HEK293 (cell line): ENCODE results near the gene BCAS3.

Source experiments
- HOXA7 ChIP-seq: sonication (generic); formaldehyde crosslinking; IDR thresholded peaks from 2 replicates; pipeline ENCODE4 v1.8.1; 2022; ENCODE audit warnings: missing genetic modification reagents, borderline replicate concordance
- KLF9 ChIP-seq: fragments of 450-650 bp; formaldehyde crosslinking; IDR thresholded peaks from 2 replicates; pipeline ENCODE4 v1.5.1; 2016; ENCODE audit warnings: missing biosample characterization, missing genetic modification characterization, low read depth
- RBAK ChIP-seq: fragments of 450-650 bp; formaldehyde crosslinking; IDR thresholded peaks from 2 replicates; pipeline ENCODE4 v1.5.1; 2016; ENCODE audit warnings: missing biosample characterization, missing genetic modification characterization
- REPIN1 ChIP-seq: fragments of 450-650 bp; formaldehyde crosslinking; IDR thresholded peaks from 2 replicates; pipeline ENCODE4 v1.5.1; 2017; ENCODE audit warnings: missing biosample characterization, missing genetic modification characterization, low read depth
- ZBTB48 ChIP-seq: fragments of 450-650 bp; formaldehyde crosslinking; IDR thresholded peaks from 2 replicates; pipeline ENCODE4 v1.5.1; 2016; ENCODE audit warnings: missing biosample characterization, missing genetic modification characterization
- ZEB2 ChIP-seq: fragments of 450-650 bp; formaldehyde crosslinking; IDR thresholded peaks from 2 replicates; pipeline ENCODE4 v1.5.1; 2016; ENCODE audit warnings: missing biosample characterization, missing genetic modification characterization
- ZNF16 ChIP-seq: fragments of 450-650 bp; formaldehyde crosslinking; IDR thresholded peaks from 2 replicates; pipeline ENCODE4 v1.5.1; 2016; ENCODE audit warnings: low read depth, missing biosample characterization, missing genetic modification characterization
- ZNF23 ChIP-seq: fragments of 450-650 bp; formaldehyde crosslinking; IDR thresholded peaks from 2 replicates; pipeline ENCODE4 v1.5.1; 2016; ENCODE audit warnings: missing biosample characterization, missing genetic modification characterization, borderline replicate concordance
- ZNF266 ChIP-seq: fragments of 450-650 bp; formaldehyde crosslinking; IDR thresholded peaks from 2 replicates; pipeline ENCODE4 v1.5.1; 2016; ENCODE audit warnings: missing biosample characterization, missing genetic modification characterization, low read depth
- ZNF274 ChIP-seq, 2 experiments: fragments of 200-500 bp in 1 of 2; fragments of 450-650 bp in 1 of 2; sonication (Bioruptor generic) in 1 of 2; formaldehyde crosslinking in 1 of 2; IDR thresholded peaks; 2 replicates each; pipeline versions ENCODE4 v1.5.1 to v1.6.1; 2014 to 2016; ENCODE audit warnings: borderline replicate concordance in 1 of 2, inconsistent platforms in 1 of 2, low read length in 1 of 2, missing biosample characterization in 1 of 2, missing genetic modification characterization in 1 of 2
- ZNF341 ChIP-seq: fragments of 450-650 bp; formaldehyde crosslinking; IDR thresholded peaks from 2 replicates; pipeline ENCODE4; 2016; ENCODE audit warnings: low read depth, missing biosample characterization, missing genetic modification characterization
- ZNF404 ChIP-seq: fragments of 450-650 bp; formaldehyde crosslinking; IDR thresholded peaks from 2 replicates; pipeline ENCODE4 v1.5.1; 2017; ENCODE audit warnings: missing biosample characterization, missing genetic modification characterization
- ZNF416 ChIP-seq: fragments of 450-650 bp; formaldehyde crosslinking; IDR thresholded peaks from 2 replicates; pipeline ENCODE4 v1.5.1; 2016; ENCODE audit warnings: missing biosample characterization, missing genetic modification characterization
- ZNF473 ChIP-seq: fragments of 450-650 bp; formaldehyde crosslinking; IDR thresholded peaks from 2 replicates; pipeline ENCODE4 v1.5.1; 2017; ENCODE audit warnings: missing biosample characterization, missing genetic modification characterization
- ZNF560 ChIP-seq: fragments of 450-650 bp; formaldehyde crosslinking; IDR thresholded peaks from 2 replicates; pipeline ENCODE4 v1.5.1; 2017; ENCODE audit warnings: missing biosample characterization, missing genetic modification characterization, borderline replicate concordance
- ZNF585B ChIP-seq: fragments of 450-650 bp; formaldehyde crosslinking; IDR thresholded peaks from 2 replicates; pipeline ENCODE4 v1.5.1; 2016; ENCODE audit warnings: missing biosample characterization, missing genetic modification characterization
- ZNF610 ChIP-seq: fragments of 450-650 bp; formaldehyde crosslinking; IDR thresholded peaks from 2 replicates; pipeline ENCODE4 v1.5.1; 2016; ENCODE audit warnings: missing biosample characterization, missing genetic modification characterization, borderline replicate concordance
- ZNF660 ChIP-seq: fragments of 450-650 bp; IDR thresholded peaks from 2 replicates; pipeline ENCODE4 v1.5.1; 2018; ENCODE audit warnings: missing biosample characterization, mild to moderate bottlenecking, missing genetic modification characterization
- ZNF76 ChIP-seq: fragments of 450-650 bp; formaldehyde crosslinking; IDR thresholded peaks from 2 replicates; pipeline ENCODE4; 2016; ENCODE audit warnings: low read depth, missing biosample characterization, missing genetic modification characterization, borderline replicate concordance
- ZNF776 ChIP-seq: fragments of 450-650 bp; formaldehyde crosslinking; IDR thresholded peaks from 2 replicates; pipeline ENCODE4 v1.5.0; 2017; ENCODE audit warnings: missing biosample characterization, missing genetic modification characterization, borderline replicate concordance
- ZNF777 ChIP-seq: fragments of 450-650 bp; formaldehyde crosslinking; IDR thresholded peaks from 2 replicates; pipeline ENCODE4 v1.5.1; 2017; ENCODE audit warnings: missing biosample characterization, missing genetic modification characterization, borderline replicate concordance
- TF ChIP-seq, protein P1 (sequence below): fragments of 450-650 bp; formaldehyde crosslinking; IDR thresholded peaks from 2 replicates; pipeline ENCODE4 v1.5.1; 2017; ENCODE audit warnings: missing biosample characterization, mild to moderate bottlenecking, missing genetic modification characterization, moderate library complexity
- TF ChIP-seq, protein P2 (sequence below): fragments of 450-650 bp; formaldehyde crosslinking; IDR thresholded peaks from 2 replicates; pipeline ENCODE4 v1.5.1; 2017; ENCODE audit warnings: missing biosample characterization, missing genetic modification characterization
- TF ChIP-seq, protein P3 (sequence below): fragments of 450-650 bp; formaldehyde crosslinking; IDR thresholded peaks from 2 replicates; pipeline ENCODE4 v1.5.1; 2016; ENCODE audit warnings: missing biosample characterization, missing genetic modification characterization
- TF ChIP-seq, protein P4 (sequence below): fragments of 450-650 bp; formaldehyde crosslinking; IDR thresholded peaks from 2 replicates; pipeline ENCODE4 v1.5.1; 2016; ENCODE audit warnings: missing biosample characterization, missing genetic modification characterization
- TF ChIP-seq, protein P5 (sequence below): fragments of 450-650 bp; formaldehyde crosslinking; IDR thresholded peaks from 2 replicates; pipeline ENCODE4 v1.5.1; 2016; ENCODE audit warnings: missing biosample characterization, missing genetic modification characterization
- TF ChIP-seq, protein P6 (sequence below): fragments of 450-650 bp; formaldehyde crosslinking; IDR thresholded peaks from 2 replicates; pipeline ENCODE4 v1.5.1; 2016; ENCODE audit warnings: missing biosample characterization, missing genetic modification characterization, low read depth

BCAS3 gene

DNA sequence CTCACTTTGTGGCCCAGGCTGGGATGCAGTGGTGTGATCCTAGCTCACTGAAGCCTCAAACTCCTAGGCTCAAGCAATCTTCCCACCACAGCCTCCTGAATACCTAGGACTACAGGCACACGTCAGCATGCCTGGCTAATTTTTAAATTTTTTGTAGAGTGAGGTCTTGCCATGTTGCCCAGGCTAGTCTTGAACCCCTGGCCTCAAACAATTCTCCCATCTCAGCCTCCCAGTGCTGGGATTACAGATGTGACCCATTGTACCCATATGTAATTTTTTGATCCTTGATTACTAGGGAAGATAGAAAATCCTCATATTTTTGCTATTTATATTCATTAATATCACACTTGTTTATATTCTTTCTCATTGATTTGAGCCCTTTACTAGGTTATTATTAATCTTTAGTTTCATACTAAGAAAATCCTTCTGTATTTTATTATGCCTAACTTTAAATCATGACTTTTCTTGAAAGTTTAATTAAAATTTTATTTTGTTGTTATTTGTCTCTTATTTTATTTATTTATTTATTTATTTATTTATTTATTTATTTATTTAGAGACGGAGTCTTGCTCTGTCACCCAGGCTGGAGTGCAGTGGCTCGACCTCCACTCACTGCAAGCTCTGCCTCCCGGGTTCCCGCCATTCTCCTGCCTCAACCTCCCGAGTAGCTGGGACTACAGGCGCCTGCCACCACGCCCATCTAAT is 75.4 kb downstream of the BCAS3 start (continued):
- TF ChIP-seq, protein P1, sequence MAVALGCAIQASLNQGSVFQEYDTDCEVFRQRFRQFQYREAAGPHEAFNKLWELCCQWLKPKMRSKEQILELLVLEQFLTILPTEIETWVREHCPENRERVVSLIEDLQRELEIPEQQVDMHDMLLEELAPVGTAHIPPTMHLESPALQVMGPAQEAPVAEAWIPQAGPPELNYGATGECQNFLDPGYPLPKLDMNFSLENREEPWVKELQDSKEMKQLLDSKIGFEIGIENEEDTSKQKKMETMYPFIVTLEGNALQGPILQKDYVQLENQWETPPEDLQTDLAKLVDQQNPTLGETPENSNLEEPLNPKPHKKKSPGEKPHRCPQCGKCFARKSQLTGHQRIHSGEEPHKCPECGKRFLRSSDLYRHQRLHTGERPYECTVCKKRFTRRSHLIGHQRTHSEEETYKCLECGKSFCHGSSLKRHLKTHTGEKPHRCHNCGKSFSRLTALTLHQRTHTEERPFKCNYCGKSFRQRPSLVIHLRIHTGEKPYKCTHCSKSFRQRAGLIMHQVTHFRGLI (tag by site-specific recombination), result no peak
- no peak for TF ChIP-seq ZNF610 (tag by site-specific recombination)
- no peak for TF ChIP-seq ZNF473 (tag by site-specific recombination)
- TF ChIP-seq, protein P2, sequence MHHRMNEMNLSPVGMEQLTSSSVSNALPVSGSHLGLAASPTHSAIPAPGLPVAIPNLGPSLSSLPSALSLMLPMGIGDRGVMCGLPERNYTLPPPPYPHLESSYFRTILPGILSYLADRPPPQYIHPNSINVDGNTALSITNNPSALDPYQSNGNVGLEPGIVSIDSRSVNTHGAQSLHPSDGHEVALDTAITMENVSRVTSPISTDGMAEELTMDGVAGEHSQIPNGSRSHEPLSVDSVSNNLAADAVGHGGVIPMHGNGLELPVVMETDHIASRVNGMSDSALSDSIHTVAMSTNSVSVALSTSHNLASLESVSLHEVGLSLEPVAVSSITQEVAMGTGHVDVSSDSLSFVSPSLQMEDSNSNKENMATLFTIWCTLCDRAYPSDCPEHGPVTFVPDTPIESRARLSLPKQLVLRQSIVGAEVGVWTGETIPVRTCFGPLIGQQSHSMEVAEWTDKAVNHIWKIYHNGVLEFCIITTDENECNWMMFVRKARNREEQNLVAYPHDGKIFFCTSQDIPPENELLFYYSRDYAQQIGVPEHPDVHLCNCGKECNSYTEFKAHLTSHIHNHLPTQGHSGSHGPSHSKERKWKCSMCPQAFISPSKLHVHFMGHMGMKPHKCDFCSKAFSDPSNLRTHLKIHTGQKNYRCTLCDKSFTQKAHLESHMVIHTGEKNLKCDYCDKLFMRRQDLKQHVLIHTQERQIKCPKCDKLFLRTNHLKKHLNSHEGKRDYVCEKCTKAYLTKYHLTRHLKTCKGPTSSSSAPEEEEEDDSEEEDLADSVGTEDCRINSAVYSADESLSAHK (tag by site-specific recombination), result no peak
- no peak for TF ChIP-seq ZNF76 (tag by site-specific recombination)
- TF ChIP-seq REPIN1 (tag by site-specific recombination), result no peak
- TF ChIP-seq, protein P3, sequence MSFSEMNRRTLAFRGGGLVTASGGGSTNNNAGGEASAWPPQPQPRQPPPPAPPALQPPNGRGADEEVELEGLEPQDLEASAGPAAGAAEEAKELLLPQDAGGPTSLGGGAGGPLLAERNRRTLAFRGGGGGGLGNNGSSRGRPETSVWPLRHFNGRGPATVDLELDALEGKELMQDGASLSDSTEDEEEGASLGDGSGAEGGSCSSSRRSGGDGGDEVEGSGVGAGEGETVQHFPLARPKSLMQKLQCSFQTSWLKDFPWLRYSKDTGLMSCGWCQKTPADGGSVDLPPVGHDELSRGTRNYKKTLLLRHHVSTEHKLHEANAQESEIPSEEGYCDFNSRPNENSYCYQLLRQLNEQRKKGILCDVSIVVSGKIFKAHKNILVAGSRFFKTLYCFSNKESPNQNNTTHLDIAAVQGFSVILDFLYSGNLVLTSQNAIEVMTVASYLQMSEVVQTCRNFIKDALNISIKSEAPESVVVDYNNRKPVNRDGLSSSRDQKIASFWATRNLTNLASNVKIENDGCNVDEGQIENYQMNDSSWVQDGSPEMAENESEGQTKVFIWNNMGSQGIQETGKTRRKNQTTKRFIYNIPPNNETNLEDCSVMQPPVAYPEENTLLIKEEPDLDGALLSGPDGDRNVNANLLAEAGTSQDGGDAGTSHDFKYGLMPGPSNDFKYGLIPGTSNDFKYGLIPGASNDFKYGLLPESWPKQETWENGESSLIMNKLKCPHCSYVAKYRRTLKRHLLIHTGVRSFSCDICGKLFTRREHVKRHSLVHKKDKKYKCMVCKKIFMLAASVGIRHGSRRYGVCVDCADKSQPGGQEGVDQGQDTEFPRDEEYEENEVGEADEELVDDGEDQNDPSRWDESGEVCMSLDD, result no peak
- TF ChIP-seq KLF9 (tag by site-specific recombination), result no peak
- TF ChIP-seq, protein P4, sequence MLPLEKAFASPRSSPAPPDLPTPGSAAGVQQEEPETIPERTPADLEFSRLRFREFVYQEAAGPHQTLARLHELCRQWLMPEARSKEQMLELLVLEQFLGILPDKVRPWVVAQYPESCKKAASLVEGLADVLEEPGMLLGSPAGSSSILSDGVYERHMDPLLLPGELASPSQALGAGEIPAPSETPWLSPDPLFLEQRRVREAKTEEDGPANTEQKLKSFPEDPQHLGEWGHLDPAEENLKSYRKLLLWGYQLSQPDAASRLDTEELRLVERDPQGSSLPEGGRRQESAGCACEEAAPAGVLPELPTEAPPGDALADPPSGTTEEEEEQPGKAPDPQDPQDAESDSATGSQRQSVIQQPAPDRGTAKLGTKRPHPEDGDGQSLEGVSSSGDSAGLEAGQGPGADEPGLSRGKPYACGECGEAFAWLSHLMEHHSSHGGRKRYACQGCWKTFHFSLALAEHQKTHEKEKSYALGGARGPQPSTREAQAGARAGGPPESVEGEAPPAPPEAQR (tag by site-specific recombination), result no peak
- TF ChIP-seq ZNF23 (tag by site-specific recombination), result no peak
- TF ChIP-seq, protein P5, sequence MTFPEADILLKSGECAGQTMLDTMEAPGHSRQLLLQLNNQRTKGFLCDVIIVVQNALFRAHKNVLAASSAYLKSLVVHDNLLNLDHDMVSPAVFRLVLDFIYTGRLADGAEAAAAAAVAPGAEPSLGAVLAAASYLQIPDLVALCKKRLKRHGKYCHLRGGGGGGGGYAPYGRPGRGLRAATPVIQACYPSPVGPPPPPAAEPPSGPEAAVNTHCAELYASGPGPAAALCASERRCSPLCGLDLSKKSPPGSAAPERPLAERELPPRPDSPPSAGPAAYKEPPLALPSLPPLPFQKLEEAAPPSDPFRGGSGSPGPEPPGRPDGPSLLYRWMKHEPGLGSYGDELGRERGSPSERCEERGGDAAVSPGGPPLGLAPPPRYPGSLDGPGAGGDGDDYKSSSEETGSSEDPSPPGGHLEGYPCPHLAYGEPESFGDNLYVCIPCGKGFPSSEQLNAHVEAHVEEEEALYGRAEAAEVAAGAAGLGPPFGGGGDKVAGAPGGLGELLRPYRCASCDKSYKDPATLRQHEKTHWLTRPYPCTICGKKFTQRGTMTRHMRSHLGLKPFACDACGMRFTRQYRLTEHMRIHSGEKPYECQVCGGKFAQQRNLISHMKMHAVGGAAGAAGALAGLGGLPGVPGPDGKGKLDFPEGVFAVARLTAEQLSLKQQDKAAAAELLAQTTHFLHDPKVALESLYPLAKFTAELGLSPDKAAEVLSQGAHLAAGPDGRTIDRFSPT (tag by site-specific recombination), result no peak
- TF ChIP-seq, protein P6, sequence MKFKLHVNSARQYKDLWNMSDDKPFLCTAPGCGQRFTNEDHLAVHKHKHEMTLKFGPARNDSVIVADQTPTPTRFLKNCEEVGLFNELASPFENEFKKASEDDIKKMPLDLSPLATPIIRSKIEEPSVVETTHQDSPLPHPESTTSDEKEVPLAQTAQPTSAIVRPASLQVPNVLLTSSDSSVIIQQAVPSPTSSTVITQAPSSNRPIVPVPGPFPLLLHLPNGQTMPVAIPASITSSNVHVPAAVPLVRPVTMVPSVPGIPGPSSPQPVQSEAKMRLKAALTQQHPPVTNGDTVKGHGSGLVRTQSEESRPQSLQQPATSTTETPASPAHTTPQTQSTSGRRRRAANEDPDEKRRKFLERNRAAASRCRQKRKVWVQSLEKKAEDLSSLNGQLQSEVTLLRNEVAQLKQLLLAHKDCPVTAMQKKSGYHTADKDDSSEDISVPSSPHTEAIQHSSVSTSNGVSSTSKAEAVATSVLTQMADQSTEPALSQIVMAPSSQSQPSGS (tag by site-specific recombination), result no peak
- no peak for TF ChIP-seq ZNF660 (tag by site-specific recombination)
- TF ChIP-seq ZEB2 (tag by site-specific recombination), result no peak
- no peak for TF ChIP-seq ZBTB48 (tag by site-specific recombination)
- TF ChIP-seq ZNF776 (tag by site-specific recombination), result no peak
- TF ChIP-seq ZNF16, result no peak
- no peak for TF ChIP-seq ZNF416 (tag by site-specific recombination)
- peak; percentile 73; the same call in 1 of the 2 replicates for TF ChIP-seq ZNF266 (tag by site-specific recombination)
- 0 out of 2 replicates have a peak, but pooled peaks have one; percentile 23 for TF ChIP-seq RBAK (tag by site-specific recombination)
- TF ChIP-seq ZNF777 (tag by site-specific recombination), result no peak
- TF ChIP-seq ZNF404 (tag by site-specific recombination), result 0 out of 2 replicates have a peak, but pooled peaks have one; percentile 35
- TF ChIP-seq ZNF274 (IDR thresholded peaks at IDR 0.05; ENCODE audit: low read length), result no peak
- no peak for TF ChIP-seq ZNF274 (tag by site-specific recombination; IDR thresholded peaks at IDR 0.05; ENCODE audit: borderline replicate concordance)
- TF ChIP-seq ZNF341 (tag by site-specific recombination), result no peak
- no peak for TF ChIP-seq HOXA7 (CRISPR knock-in tag)
- no peak for TF ChIP-seq ZNF585B (tag by site-specific recombination)
- TF ChIP-seq ZNF560 (tag by site-specific recombination), result 0 out of 2 replicates have a peak, but pooled peaks have one; percentile 44
